Stimulated activated CD4-positive, alpha-beta T cell treated with anti-CD3 and anti-CD28 coated beads, Interleukin-12 subunit alpha, Interleukin-12 subunit beta, amount 100 ng/mL, for 4 hours (primary cell): ENCODE measurements around the gene IQSEC1.
"Not testable (repeated sequence)": the region's sequence is repeated elsewhere in the genome, so short reads cannot be mapped to it uniquely, and the experiment has no call there.

Experiments used
- DNase-seq: peaks from one replicate; pipeline ENCODE4 v3.0.0-alpha.2; 2020

IQSEC1 gene

DNA sequence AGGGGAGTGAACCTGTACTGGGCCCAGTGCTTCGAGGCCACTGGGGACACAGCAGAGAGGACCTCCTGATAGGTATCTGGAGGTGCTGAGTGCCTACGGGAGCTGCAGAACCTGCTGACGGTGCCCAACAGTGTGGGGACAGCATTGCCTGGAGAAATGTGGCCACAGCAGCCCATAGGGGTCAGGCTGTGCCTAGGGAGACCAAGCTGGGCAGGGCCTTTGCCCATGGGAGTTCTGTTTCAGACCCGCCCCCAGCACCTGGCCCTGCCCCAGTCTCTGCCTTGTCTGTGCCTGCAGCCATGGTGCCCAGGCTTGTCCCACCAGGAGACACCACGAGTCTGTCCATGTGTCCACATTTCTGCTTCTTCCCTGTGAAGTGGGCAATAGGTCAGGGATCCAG lies 216.6 kb downstream of the IQSEC1 start:
- DNase-seq: no peak

GRCh38 chr3:12854565-12854964 lies 218.7 kb downstream of the IQSEC1 start:
- DNase-seq: no peak

DNA sequence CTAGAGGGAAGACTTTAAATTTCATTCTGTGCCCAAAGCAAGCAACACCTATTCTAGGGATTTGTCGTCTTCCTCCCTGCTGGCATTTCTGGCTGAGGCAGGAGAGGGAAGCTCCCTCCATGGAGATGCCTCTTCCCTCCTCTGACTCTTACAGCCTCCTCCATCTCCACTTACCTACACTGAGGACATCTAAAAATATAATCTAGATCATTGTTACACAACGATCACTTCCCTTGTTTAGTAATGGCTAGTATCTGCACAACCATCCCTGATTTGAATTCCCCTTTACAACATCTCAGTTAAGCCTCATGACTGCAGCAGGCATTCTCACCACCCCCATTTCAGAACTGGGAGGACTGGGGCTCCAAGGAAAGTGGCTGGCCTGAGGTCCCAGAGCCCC lies 219.4 kb downstream of the IQSEC1 start:
- not testable (repeated sequence) for DNase-seq

DNA sequence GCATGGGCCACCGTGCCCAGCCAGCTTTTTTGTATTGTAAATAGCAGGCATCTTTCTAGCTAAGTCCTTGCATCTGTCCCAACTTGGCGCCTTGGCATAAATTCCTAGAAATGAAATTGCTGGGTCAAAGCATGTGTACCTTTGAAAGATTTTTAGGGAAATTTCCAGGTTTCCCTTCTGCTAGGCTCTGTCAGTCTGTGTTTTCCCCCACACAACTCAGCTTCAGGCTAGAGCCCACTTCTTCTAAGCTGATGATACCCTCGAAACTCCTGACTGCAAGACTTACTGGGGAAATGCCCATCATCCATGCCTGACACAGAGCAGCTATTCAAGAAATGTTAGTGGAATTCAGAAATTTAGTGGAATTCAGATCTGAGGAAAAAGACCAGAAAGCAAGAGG lies 221.0 kb downstream of the IQSEC1 start:
- DNase-seq: no peak
